Measurements from ENCODE around the gene BEST4. TPM values are rescaled to one million over a fixed set of nuclear protein-coding genes. Genes with fewer than 3 reads are reported as not detected.
A peak's percentile ranks its signal among the peaks of the same experiment; 100 is the strongest.

BEST4 gene
- total RNA-seq (2021; fragmentation: NEBNext Ultra II Directional; extraction: Animal tissue kit (Norgen Biotek cat#: 25700)), result 0.80 and 1.4 TPM in 2 replicates
- 0.76 and 0.86 TPM in 2 replicates for polyA plus RNA-seq (2011; rRNA removed)
- 1.1 TPM for polyA plus RNA-seq (2011; cell fraction: cytosol; rRNA removed)
- 1.6 TPM for polyA plus RNA-seq (2011; cell fraction: nucleus; rRNA removed)
- polyA plus RNA-seq (2012, experiment 1 of 2), result 1.1 to 1.7 TPM (median 1.3 TPM) in 4 replicates
- polyA plus RNA-seq (2012, experiment 2 of 2), result 0.97 TPM
- polyA plus RNA-seq (2013, experiment 1 of 2), result 0.95 TPM
- polyA plus RNA-seq (2013, experiment 2 of 2), result 0.72 TPM
- polyA minus RNA-seq (2011; rRNA and poly(A)+ RNA removed), result 0.24 and 0.25 TPM in 2 replicates
- polyA minus RNA-seq (2011; cell fraction: cytosol; rRNA and poly(A)+ RNA removed), result not detected
- 0.90 TPM for polyA minus RNA-seq (2011; cell fraction: nucleus; rRNA and poly(A)+ RNA removed)
- long read RNA-seq, experiment 1, partial matches to known transcripts, result 0 of 1 reads
- long read RNA-seq, experiment 1, other reads (novel, unspliced or antisense), result 1 of 1 reads
- long read RNA-seq, experiment 2, result 0 reads

GRCh38 chr1:44788120-44788860 is at the start of gene BEST4:
Gene BEST4 (minus strand): TSS chr1:44788170. CDS start chr1:44787705, 465 bp downstream.
- ChIA-PET POLR2A (ENCODE audit: partially characterized antibody) (interaction anchor here (0.6 to 23.6 kb wide), 11 partner anchors 8 to 733 kb away, joined by 3 to 428 read pairs (median 5); partner anchors contain the start of genes BTBD19, DYNLT4, PLK3 and RNU5D-1), CTCF (ENCODE audit: partially characterized antibody) (interaction anchor here (1.0 to 10.4 kb wide), 11 partner anchors 9 to 512 kb away, joined by 3 to 67 read pairs (median 11); partner anchors contain the start of genes BTBD19, DYNLT4, PLK3 and RNU5D-1)
- Histone ChIP-seq H2BK120ac (replicated peaks; ENCODE audit: low read depth, low read length) (no peak within 1 kb of the TSS), H3K79me1 (ENCODE audit: low read depth, low read length) (0 out of 2 replicates have a peak, but pooled peaks cover 2% of the 10 kb centered on the region), H4K91ac (replicated peaks; ENCODE audit: insufficient read length, low read length) (no peak within 1 kb of the TSS), H3K23me2 (ENCODE audit: low read depth, low read length) (peaks cover 6% of the 10 kb centered on the region; the same call in 1 of the 2 replicates), H3K23ac (ENCODE audit: insufficient read length) (no peak within 1 kb of the TSS), H3K9me3 (ENCODE audit: insufficient read depth in 2 of 2, low read depth in 1 of 2, low read length in 1 of 2) (no peaks in the 10 kb centered on the region), H3K14ac (ENCODE audit: insufficient read length) (no peak within 1 kb of the TSS), H2AK5ac (ENCODE audit: low read depth, low read length) (no peak within 1 kb of the TSS), H2BK5ac (ENCODE audit: low read depth, low read length) (no peak within 1 kb of the TSS; the same call in 1 of the 2 replicates), H2BK12ac (ENCODE audit: low read depth, low read length) (peak within 1 kb of the TSS; percentile 56; the same call in 1 of the 2 replicates), H3K18ac (ENCODE audit: extremely low read depth, low read length) (no peak within 1 kb of the TSS), H3K9ac (replicated peaks in 1 of 4; ENCODE audit: extremely low read depth in 1 of 4, low read depth in 3 of 4, low read length in 3 of 4) (no peak within 1 kb of the TSS), H4K5ac (ENCODE audit: insufficient read length, low read depth, low read length) (no peak within 1 kb of the TSS), H3K27ac (ENCODE audit: low read depth, low read length) (no peak within 1 kb of the TSS), H2BK15ac (ENCODE audit: low read length) (peak within 1 kb of the TSS; percentile 99), H3K4me2 (ENCODE audit: insufficient read depth in 1 of 2, low read depth in 2 of 2, low read length in 2 of 2) (peak within 1 kb of the TSS in 1 of 2 experiments; percentile 64; a peak in 1 of 4 replicates), H2AFZ (ENCODE audit: low read length) (no peak within 1 kb of the TSS), H3K4me1 (replicated peaks in 1 of 4; ENCODE audit: control insufficient read depth in 3 of 4, insufficient read depth in 4 of 4, low read length in 3 of 4) (peaks cover 4 to 22% (median 16%) of the 10 kb centered on the region in 4 experiments), H3K36me3 (ENCODE audit: control insufficient read depth in 2 of 4, insufficient read depth in 4 of 4, low read length in 3 of 4) (no peaks in the 10 kb centered on the region), H3K56ac (replicated peaks; ENCODE audit: insufficient read length, low read depth, low read length) (no peak within 1 kb of the TSS), H2BK20ac (ENCODE audit: low read length) (no peak within 1 kb of the TSS), H4K8ac (ENCODE audit: extremely low read depth, insufficient read depth, low read length) (no peak within 1 kb of the TSS; the same call in 1 of the 2 replicates), H3K4me3 (ENCODE audit: extremely low read depth in 1 of 4, insufficient read depth in 2 of 4, low read depth in 3 of 4, low read length in 4 of 4) (no peak within 1 kb of the TSS), H3K79me2 (ENCODE audit: control insufficient read depth in 1 of 2, insufficient read depth in 2 of 2, low read length in 2 of 2) (no peaks in the 10 kb centered on the region), H3K4ac (replicated peaks; ENCODE audit: insufficient read length, low read depth, low read length) (peak within 1 kb of the TSS; percentile 71), H3K27me3 (replicated peaks in 1 of 4; ENCODE audit: control insufficient read depth in 3 of 4, extremely low read depth in 1 of 4, insufficient read depth in 3 of 4, low read length in 3 of 4) (peaks cover 0 to 7% (median 2%) of the 10 kb centered on the region in 4 experiments; a peak in 3 of 7 replicates), H4K20me1 (replicated peaks in 1 of 2; ENCODE audit: control insufficient read depth in 1 of 2, insufficient read depth in 2 of 2, low read length in 2 of 2) (no peaks in the 10 kb centered on the region)
- FAIRE-seq, result no peak
- DNase-seq (ENCODE audit: low read depth in 1 of 2, low spot score in 2 of 2), result no peak
- WGBS, 2 experiments (ENCODE audit: extremely low coverage in 1 of 2, insufficient coverage in 1 of 2, insufficient read length in 1 of 2, insufficient replicate concordance in 2 of 2, low coverage in 1 of 2, low lambda C conversion rate in 2 of 2, missing lambda C conversion rate in 1 of 2), result 93% methylated on average over 9 of the region's 9 CpGs; no CpG with 5 or more reads in 1 of the 2 experiments
- TF ChIP-seq NRF1 (IDR thresholded peaks at IDR 0.05; ENCODE audit: low read depth, low read length), result no peak
- TF ChIP-seq USF2 (IDR thresholded peaks at IDR 0.05; ENCODE audit: low read length), result no peak
- TF ChIP-seq BCL11A (IDR thresholded peaks at IDR 0.05; ENCODE audit: low read depth in 2 of 2, low read length in 2 of 2), result no peak
- TF ChIP-seq ASH2L (IDR thresholded peaks at IDR 0.05; ENCODE audit: low read length), result no peak
- TF ChIP-seq TEAD4 (IDR thresholded peaks at IDR 0.05; ENCODE audit: low read depth, low read length), result no peak
- TF ChIP-seq RBBP5 (IDR thresholded peaks at IDR 0.05; ENCODE audit: borderline replicate concordance, low read depth, low read length), result no peak
- TF ChIP-seq ATF3 (IDR thresholded peaks at IDR 0.05; ENCODE audit: insufficient read depth, low read depth, low read length), result no peak
